GM10266 (cell line): ENCODE measurements around the gene FAM25C.
"Not testable (repeated sequence)": the region's sequence is repeated elsewhere in the genome, so short reads cannot be mapped to it uniquely, and the experiment has no call there.

ENCODE experiments used
- DNase-seq: peaks from one replicate; pipeline ENCODE4 v3.0.0; 2012; ENCODE audit errors: extremely low spot score

FAM25C gene

GRCh38 chr10:47999691-48000090, at the start of gene FAM25C:
Gene FAM25C (minus strand): TSS chr10:47999791. CDS start chr10:47999765, 26 bp downstream.
- DNase-seq = not testable (repeated sequence)

- DNase-seq = not testable (repeated sequence)
Measured at GRCh38 chr10:48044557-48044956, 45.0 kb upstream of the FAM25C start.

- DNase-seq = not testable (repeated sequence)
Measured at GRCh38 chr10:48031390-48031789, 31.8 kb upstream of the FAM25C start.

GRCh38 chr10:48002306-48002705, 2.7 kb upstream of the FAM25C start:
- DNase-seq = not testable (repeated sequence)

- DNase-seq = not testable (repeated sequence)
Measured at GRCh38 chr10:47994045-47994444, 5.5 kb downstream of the FAM25C start.

- not testable (repeated sequence) for DNase-seq
Measured at GRCh38 chr10:47992560-47992959, 7.0 kb downstream of the FAM25C start.

GRCh38 chr10:47991706-47992105, 7.9 kb downstream of the FAM25C start:
- not testable (repeated sequence) for DNase-seq

GRCh38 chr10:47990097-47990496, 9.5 kb downstream of the FAM25C start:
- not testable (repeated sequence) for DNase-seq

- not testable (repeated sequence) for DNase-seq
Measured at GRCh38 chr10:47989542-47989950, 10.0 kb downstream of the FAM25C start.

GRCh38 chr10:47988718-47989541, 10.7 kb downstream of the FAM25C start:
- not testable (repeated sequence) for DNase-seq

- not testable (repeated sequence) for DNase-seq
Measured at GRCh38 chr10:47987952-47988351, 11.6 kb downstream of the FAM25C start.

GRCh38 chr10:47986413-47987230, 13.0 kb downstream of the FAM25C start:
- DNase-seq = not testable (repeated sequence)

- DNase-seq = not testable (repeated sequence)
Measured at GRCh38 chr10:47975409-47975808, 24.2 kb downstream of the FAM25C start.

GRCh38 chr10:47973131-47973530, 26.5 kb downstream of the FAM25C start:
- DNase-seq = not testable (repeated sequence)

GRCh38 chr10:47972077-47972476, 27.5 kb downstream of the FAM25C start:
- DNase-seq = not testable (repeated sequence)

GRCh38 chr10:47971598-47971997, 28.0 kb downstream of the FAM25C start:
- not testable (repeated sequence) for DNase-seq

GRCh38 chr10:47970047-47970446, 29.5 kb downstream of the FAM25C start:
- not testable (repeated sequence) for DNase-seq

- not testable (repeated sequence) for DNase-seq
Measured at GRCh38 chr10:47968988-47969387, 30.6 kb downstream of the FAM25C start.

- not testable (repeated sequence) for DNase-seq
Measured at GRCh38 chr10:47964280-47965063, 35.1 kb downstream of the FAM25C start.

GRCh38 chr10:47962785-47963184, 36.8 kb downstream of the FAM25C start:
- not testable (repeated sequence) for DNase-seq

- DNase-seq = not testable (repeated sequence)
Measured at GRCh38 chr10:47960699-47961098, 38.9 kb downstream of the FAM25C start.
